Cardiac muscle cell (in vitro differentiated cells and primary cell): Measurements from ENCODE around the gene BAAT. TPM values are rescaled to one million over a fixed set of nuclear protein-coding genes. Genes with fewer than 3 reads are reported as not detected.

Experiments used
- DNase-seq, 2 donors: peaks; one replicate each; pipeline versions ENCODE4 v3.0.0 to v3.0.0-alpha.2; 2010 to 2017; ENCODE audit warnings: low read depth in 1 of 2, low spot score in 1 of 2
- H3K27ac ChIP-seq: fragments of 200-600 bp; sonication (generic); 2 replicates; pipeline ENCODE4 v1.5.1; 2016
- H3K27me3 ChIP-seq: fragments of 200-600 bp; sonication (generic); 2 replicates; pipeline ENCODE4 v1.6.0; 2016; ENCODE audit warnings: control low read depth
- H3K36me3 ChIP-seq: fragments of 200-600 bp; sonication (generic); 2 replicates; pipeline ENCODE4 v1.5.1; 2016; ENCODE audit warnings: control low read depth
- H3K4me1 ChIP-seq: fragments of 200-600 bp; sonication (generic); 2 replicates; pipeline ENCODE4 v1.8.1; 2017; ENCODE audit warnings: low read depth, mild to moderate bottlenecking, mixed run types
- H3K4me3 ChIP-seq: fragments of 200-600 bp; sonication (generic); 2 replicates; pipeline ENCODE4 v1.5.1; 2016; ENCODE audit warnings: mild to moderate bottlenecking
- H3K9me3 ChIP-seq: fragments of 200-600 bp; sonication (generic); 2 replicates; pipeline ENCODE4 v1.5.1; 2017; ENCODE audit warnings: low read depth, mild to moderate bottlenecking, control low read depth
- CTCF ChIP-seq: IDR thresholded peaks from 2 replicates; pipeline ENCODE4 v1.5.1; 2012; ENCODE audit warnings: low read depth, mild to moderate bottlenecking, low read length
- polyA plus RNA-seq: library from polyadenylated mRNA; unstranded; fragments of >200 nt; fragmentation: Nextera tagmentation; extraction: Ambion mirVana; gene quantifications from 2 replicates; pipeline ENCODE4 v1.2.1, GENCODE V29; 2016
- total RNA-seq: library from RNA; depleted of rRNA; stranded (reverse); fragments of >200 nt; gene quantifications from 2 replicates; pipeline ENCODE4 v1.2.3, GENCODE V29; 2016

The BAAT gene
- total and polyA plus RNA-seq, 2 experiments from 2014 or later: not detected

GRCh38 chr9:101427957-101428655, 43.3 kb upstream of the BAAT start:
- Histone ChIP-seq H3K27me3 (no peaks in the 10 kb centered on the region), H3K27ac (no peak overlapping the region), H3K4me3 (no peak overlapping the region), H3K36me3 (no peaks in the 10 kb centered on the region), H3K4me1 (peaks cover 5% of the 10 kb centered on the region), H3K9me3 (no peaks in the 10 kb centered on the region)
- DNase-seq: no peak
- TF ChIP-seq CTCF: no peak

- H3K9me3 ChIP-seq: no peaks in the 10 kb centered on the region
- no peak for TF ChIP-seq CTCF
- H3K36me3 ChIP-seq: no peaks in the 10 kb centered on the region
- no peak overlapping the region for H3K27ac ChIP-seq
- H3K4me3 ChIP-seq: no peak overlapping the region
- H3K4me1 ChIP-seq: peaks cover 5% of the 10 kb centered on the region
- H3K27me3 ChIP-seq: no peaks in the 10 kb centered on the region
- DNase-seq: no peak
Observed at GRCh38 chr9:101427358-101427757, 42.6 kb upstream of the BAAT start.

GRCh38 chr9:101421653-101422065, 36.9 kb upstream of the BAAT start:
- H3K9me3 ChIP-seq: no peaks in the 10 kb centered on the region
- H3K27me3 ChIP-seq: no peaks in the 10 kb centered on the region
- peaks cover 15% of the 10 kb centered on the region for H3K4me1 ChIP-seq
- no peak overlapping the region for H3K27ac ChIP-seq
- H3K4me3 ChIP-seq: no peak overlapping the region
- DNase-seq: no peak
- H3K36me3 ChIP-seq: no peaks in the 10 kb centered on the region
- TF ChIP-seq CTCF: no peak

GRCh38 chr9:101419863-101420262, 35.1 kb upstream of the BAAT start:
- Histone ChIP-seq H3K27ac (no peak overlapping the region), H3K36me3 (no peaks in the 10 kb centered on the region), H3K4me3 (no peak overlapping the region)

GRCh38 chr9:101418518-101419430, 34.0 kb upstream of the BAAT start:
- TF ChIP-seq CTCF: no peak
- H3K9me3 ChIP-seq: no peaks in the 10 kb centered on the region
- no peak for DNase-seq

More at GRCh38 chr9:101419863-101420262, 35.1 kb upstream of the BAAT start:
- no peaks in the 10 kb centered on the region for H3K9me3 ChIP-seq
- no peak for DNase-seq
- no peaks in the 10 kb centered on the region for H3K27me3 ChIP-seq
- H3K4me1 ChIP-seq: peaks cover 15% of the 10 kb centered on the region
- no peak for TF ChIP-seq CTCF

More at GRCh38 chr9:101418518-101419430, 34.0 kb upstream of the BAAT start:
- Histone ChIP-seq H3K4me1 (peaks cover 9% of the 10 kb centered on the region), H3K4me3 (no peak overlapping the region), H3K27me3 (no peaks in the 10 kb centered on the region), H3K27ac (no peak overlapping the region), H3K36me3 (no peaks in the 10 kb centered on the region)
